NCI-H2171 (cell line): ENCODE data around the gene PRAMEF12.
"Not testable (repeated sequence)": the region's sequence is repeated elsewhere in the genome, so short reads cannot be mapped to it uniquely, and the experiment has no call there.

Experiments
- DNase-seq: peaks from one replicate; lab custom pipeline; 2025; lab: John Stamatoyannopoulos, UW

Gene PRAMEF12

GRCh38 chr1:12773438-12773837, at the start of gene PRAMEF12:
PRAMEF12 (plus strand) TSS chr1:12773738; CDS start chr1:12774868, 1,130 bp downstream.
- no peak for DNase-seq

DNA sequence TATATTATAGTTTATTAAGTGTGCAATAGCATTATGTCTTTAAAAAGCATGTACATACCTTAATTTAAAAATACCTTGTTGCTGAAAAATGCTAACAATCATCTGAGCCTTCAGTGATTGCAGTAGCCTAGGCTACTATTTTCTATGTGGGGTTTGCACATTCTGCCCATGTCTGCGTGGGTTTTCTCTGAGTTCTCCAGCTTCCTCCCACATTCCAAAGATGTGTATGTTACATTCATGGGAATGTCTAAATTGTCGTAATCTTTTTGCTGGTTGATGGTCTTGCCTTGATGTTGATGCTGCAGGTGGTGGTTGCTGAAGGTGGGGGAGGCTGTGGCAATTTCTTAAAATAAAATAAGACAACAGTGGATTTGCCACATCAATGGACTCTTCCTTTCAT, 45.1 kb upstream of the PRAMEF12 start:
- no peak for DNase-seq

DNA sequence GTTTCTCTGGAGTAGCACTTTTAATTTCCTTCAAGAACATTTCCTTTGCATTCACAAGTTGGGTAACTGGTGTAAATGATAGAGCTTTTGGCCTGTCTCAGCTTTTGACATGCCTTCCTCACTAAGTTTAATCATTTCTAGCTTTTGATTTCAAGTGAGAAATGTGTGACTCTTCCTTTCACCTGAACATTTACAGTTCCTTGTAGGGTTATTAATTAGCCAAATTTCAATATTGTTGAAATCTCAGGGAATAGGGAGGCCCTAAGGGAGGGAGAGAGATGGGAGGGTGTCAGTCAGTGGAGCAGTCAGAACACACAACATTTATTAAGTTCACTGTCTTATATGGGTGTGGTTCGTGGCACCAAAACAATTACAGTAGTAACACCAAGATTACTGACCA, 43.4 kb upstream of the PRAMEF12 start:
- no peak for DNase-seq

DNA sequence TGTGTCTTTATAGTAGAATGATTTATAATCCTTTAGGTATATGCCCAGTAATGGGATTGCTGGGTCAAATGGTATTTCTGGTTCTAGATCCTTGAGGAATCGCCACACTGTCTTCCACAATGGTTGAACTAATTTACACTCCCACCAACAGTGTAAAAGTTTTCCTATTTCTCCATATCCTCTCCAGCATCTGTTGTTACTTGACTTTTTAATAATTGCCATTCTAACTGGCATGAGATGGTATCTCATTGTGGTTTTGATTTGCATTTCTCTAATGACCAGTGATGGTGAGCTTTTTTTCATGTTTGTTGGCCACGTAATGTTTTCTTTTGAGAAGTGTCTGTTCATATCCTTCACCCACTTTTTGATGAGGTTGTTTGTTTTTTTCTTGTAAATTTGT, 42.5 kb upstream of the PRAMEF12 start:
- not testable (repeated sequence) for DNase-seq

GRCh38 chr1:12734651-12735050, 38.9 kb upstream of the PRAMEF12 start:
- no peak for DNase-seq

- no peak for DNase-seq
These were observed 34.6 kb upstream of the PRAMEF12 start for GRCh38 chr1:12738934-12739333.

DNA sequence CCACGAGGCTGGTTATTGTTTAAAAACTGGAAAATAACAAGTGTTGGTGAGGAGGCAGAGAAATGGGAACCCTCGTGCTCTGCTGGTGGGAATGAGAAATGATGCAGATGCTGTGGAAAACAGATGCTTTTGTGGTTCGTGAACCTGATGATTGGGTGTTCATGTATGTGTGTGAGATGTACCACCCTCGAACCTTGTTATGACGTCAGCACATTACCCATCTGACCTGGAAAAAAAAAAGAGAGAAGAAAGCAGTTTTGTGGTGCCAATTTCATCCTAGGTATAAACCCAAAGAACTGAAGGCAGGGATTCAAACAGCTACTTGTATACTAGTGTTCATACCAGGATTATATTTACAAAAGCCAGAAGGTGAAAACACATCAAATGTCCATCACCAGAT, 33.9 kb upstream of the PRAMEF12 start:
- DNase-seq, result no peak

DNA sequence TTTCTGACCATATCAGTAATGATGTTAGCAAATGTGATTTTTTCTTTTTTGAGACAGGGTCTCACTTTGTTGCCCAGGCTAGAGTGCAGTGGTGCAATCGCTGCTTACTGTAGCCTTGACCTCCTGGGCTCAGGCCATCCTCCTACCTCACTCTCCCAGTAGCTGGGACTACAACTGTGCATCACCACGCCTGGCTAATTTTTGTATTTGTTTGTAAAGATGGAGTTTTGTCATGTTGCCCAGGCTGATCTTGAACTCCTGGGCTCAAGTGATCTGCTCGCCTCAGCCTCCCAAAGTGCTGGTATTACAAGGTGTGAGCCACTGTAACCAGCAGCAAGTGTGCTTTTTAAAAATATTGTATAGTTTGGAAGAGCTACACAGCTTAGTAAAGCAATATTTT, 31.6 kb upstream of the PRAMEF12 start:
- DNase-seq, result no peak

- no peak for DNase-seq
These were observed 28.2 kb upstream of the PRAMEF12 start for GRCh38 chr1:12745126-12745991.

- no peak for DNase-seq
These were observed 27.6 kb upstream of the PRAMEF12 start, which contains the start of gene CFAP107 for GRCh38 chr1:12745992-12746323. CFAP107 (plus strand) TSS chr1:12746200; CDS start chr1:12746431, 231 bp downstream.

DNA sequence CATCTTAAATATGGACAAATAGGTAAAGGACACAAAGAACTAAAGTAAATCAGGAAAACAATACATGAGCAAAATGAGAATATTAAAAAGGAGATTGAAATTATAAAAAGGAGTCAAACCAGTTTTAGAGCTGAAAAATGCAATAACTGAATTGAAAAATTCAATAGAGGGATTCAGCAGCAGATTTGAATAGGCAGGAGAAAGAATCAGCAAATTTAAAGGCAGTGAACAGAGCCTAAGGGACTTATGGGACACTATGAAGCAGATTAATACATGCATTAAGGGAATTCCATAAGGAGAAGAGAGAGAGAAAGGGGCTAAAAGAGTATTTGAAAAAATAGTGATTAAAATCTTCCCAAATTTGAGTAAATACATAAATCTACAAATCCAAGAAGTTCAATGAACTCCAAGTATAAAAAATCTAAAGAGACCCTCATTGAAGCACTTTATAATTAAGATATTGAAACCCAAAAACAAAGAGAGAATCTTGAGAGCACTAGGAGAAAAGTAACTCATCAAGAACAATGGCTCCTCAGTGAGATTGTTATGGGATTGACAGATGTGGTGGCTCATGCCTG, 24.7 kb upstream of the PRAMEF12 start:
- no peak for DNase-seq

GRCh38 chr1:12754738-12755137, 18.8 kb upstream of the PRAMEF12 start:
- no peak for DNase-seq

- no peak for DNase-seq
These were observed 17.3 kb upstream of the PRAMEF12 start for GRCh38 chr1:12756273-12756672.

GRCh38 chr1:12756768-12757413, 16.6 kb upstream of the PRAMEF12 start:
- no peak for DNase-seq

GRCh38 chr1:12757836-12758235, 15.7 kb upstream of the PRAMEF12 start:
- DNase-seq, result no peak

- DNase-seq, result no peak
These were observed 13.2 kb upstream of the PRAMEF12 start for GRCh38 chr1:12760256-12760795.

DNA sequence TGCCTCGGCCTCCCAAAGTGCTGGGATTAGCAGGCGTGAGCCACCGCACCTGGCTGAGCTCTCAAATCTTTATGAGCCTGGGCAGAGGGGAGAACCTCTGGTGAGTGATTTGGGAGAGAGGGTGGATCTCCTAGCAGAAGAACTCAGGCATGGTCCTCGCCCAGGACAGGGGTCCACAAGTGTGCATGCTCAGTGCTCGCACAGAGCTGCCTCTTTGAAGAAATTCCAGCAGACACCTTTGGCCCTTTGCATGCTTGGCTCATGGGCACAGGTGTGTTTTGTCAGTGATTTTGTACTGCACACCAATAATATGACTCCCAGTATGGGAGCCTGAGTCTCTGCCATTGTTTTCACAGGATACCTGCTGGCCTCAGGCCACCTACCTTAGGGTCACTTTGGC, 11.8 kb upstream of the PRAMEF12 start:
- no peak for DNase-seq

GRCh38 chr1:12762766-12763165, 10.8 kb upstream of the PRAMEF12 start:
- no peak for DNase-seq

GRCh38 chr1:12763479-12763878, 10.1 kb upstream of the PRAMEF12 start:
- DNase-seq, result no peak

GRCh38 chr1:12764016-12764415, 9.5 kb upstream of the PRAMEF12 start:
- DNase-seq, result no peak

DNA sequence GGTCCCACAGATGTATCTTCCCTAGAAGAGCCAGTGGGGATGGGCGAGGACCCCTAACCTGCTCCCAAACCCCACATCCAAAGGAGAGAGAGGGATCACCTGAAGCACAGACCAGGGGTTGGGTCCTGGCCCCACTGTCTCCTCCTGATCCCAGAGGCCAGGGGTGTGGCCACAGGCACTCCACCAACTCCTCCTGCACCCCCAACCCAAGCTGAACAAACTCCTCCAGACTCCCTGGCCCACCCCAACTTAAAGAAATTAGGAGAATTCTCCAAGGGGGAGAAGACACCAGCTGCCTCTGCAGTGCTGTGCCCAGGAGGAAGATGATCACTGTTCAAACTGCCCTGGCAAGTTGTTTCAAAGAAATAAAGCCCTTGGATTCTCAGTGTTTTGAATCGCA, 4.5 kb upstream of the PRAMEF12 start:
- DNase-seq, result no peak

DNA sequence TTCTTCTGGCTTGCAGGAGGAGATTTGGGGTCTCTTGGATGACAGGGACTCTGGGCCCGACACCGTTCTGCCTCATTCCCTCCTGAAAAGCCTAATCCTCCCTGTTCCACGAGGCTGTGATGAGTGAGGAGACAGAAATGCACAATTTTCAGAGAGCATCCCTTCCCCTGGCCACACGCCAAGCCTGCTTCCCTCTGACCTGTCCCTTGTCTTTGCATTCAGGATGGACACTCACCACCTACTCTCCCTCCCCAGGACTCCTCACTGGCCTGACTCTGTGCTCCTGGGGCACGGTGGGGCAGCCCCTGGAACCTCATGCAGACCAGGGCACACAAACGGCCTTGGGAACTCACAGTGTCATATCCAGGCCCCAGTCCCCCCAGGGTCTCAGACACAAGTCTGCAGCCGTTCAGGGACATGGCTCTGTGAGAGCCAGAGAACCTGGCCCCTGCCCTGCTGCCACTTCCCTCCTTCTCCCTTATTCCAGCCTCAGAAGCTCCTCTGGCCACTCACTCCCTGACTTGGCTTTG, 3.5 kb upstream of the PRAMEF12 start:
- no peak for DNase-seq

GRCh38 chr1:12770620-12771019, 2.9 kb upstream of the PRAMEF12 start:
- no peak for DNase-seq
